HEK293T (cell line): ENCODE data around the gene GRID2.

Experiments
- CTCF ChIA-PET: fragments of 350-600 bp; formaldehyde crosslinking; extraction: SDS; loops from one replicate; lab custom pipeline; 2021; ENCODE audit warnings: antibody characterized with exemption, inconsistent platforms; lab: Yijun Ruan, JAX
- POLR2A ChIA-PET: fragments of 350-600 bp; formaldehyde crosslinking; extraction: SDS; loops from one replicate; lab custom pipeline; 2020; ENCODE audit warnings: antibody characterized with exemption, inconsistent platforms; lab: Yijun Ruan, JAX
- DNase-seq: peaks from one replicate; pipeline ENCODE4 v3.0.0; 2012; ENCODE audit warnings: mixed read lengths; ENCODE audit errors: extremely low spot score
- ARNT ChIP-seq: fragments of 450-650 bp; IDR thresholded peaks from 2 replicates; pipeline ENCODE4 v1.6.1; 2017; ENCODE audit warnings: mild to moderate bottlenecking
- BHLHE40 ChIP-seq: fragments of 450-650 bp; IDR thresholded peaks from 2 replicates; pipeline ENCODE4 v1.6.1; 2016; ENCODE audit warnings: mild to moderate bottlenecking, moderate library complexity, borderline replicate concordance
- CTBP1 ChIP-seq: fragments of 450-650 bp; IDR thresholded peaks from 2 replicates; pipeline ENCODE4 v1.6.1; 2016; ENCODE audit warnings: borderline replicate concordance
- ELF4 ChIP-seq: fragments of 450-650 bp; IDR thresholded peaks from 2 replicates; pipeline ENCODE4 v1.6.1; 2017; ENCODE audit warnings: antibody characterized with exemption
- FOXA1 ChIP-seq: fragments of 450-650 bp; IDR thresholded peaks from 2 replicates; pipeline ENCODE4 v1.6.1; 2016; ENCODE audit warnings: mild to moderate bottlenecking
- FOXK2 ChIP-seq: fragments of 450-650 bp; IDR thresholded peaks from 2 replicates; pipeline ENCODE4 v1.6.1; 2016; ENCODE audit warnings: mild to moderate bottlenecking
- FOXM1 ChIP-seq: fragments of 450-650 bp; IDR thresholded peaks from 2 replicates; pipeline ENCODE4 v1.6.1; 2017; ENCODE audit warnings: mild to moderate bottlenecking, borderline replicate concordance
- HDGF ChIP-seq: fragments of 450-650 bp; IDR thresholded peaks from 2 replicates; pipeline ENCODE4 v1.6.1; 2017; ENCODE audit warnings: antibody characterized with exemption, borderline replicate concordance
- L3MBTL2 ChIP-seq: fragments of 450-650 bp; conservative IDR thresholded peaks from 2 replicates; pipeline ENCODE4 v1.6.1; 2016; ENCODE audit warnings: mild to moderate bottlenecking
- LEF1 ChIP-seq: fragments of 450-650 bp; IDR thresholded peaks from 2 replicates; pipeline ENCODE4 v1.6.1; 2017; ENCODE audit warnings: mild to moderate bottlenecking, borderline replicate concordance
- NFRKB ChIP-seq: fragments of 450-650 bp; IDR thresholded peaks from 2 replicates; pipeline ENCODE4 v1.6.1; 2016; ENCODE audit warnings: mild to moderate bottlenecking, moderate library complexity
- SP1 ChIP-seq: fragments of 450-650 bp; IDR thresholded peaks from 2 replicates; pipeline ENCODE4 v1.6.1; 2017
- SUZ12 ChIP-seq: fragments of 450-650 bp; IDR thresholded peaks from 2 replicates; pipeline ENCODE4 v1.6.1; 2016; ENCODE audit warnings: mild to moderate bottlenecking
- TARDBP ChIP-seq: fragments of 450-650 bp; IDR thresholded peaks from 2 replicates; pipeline ENCODE4 v1.6.1; 2016
- ZNF384 ChIP-seq: fragments of 450-650 bp; IDR thresholded peaks from 2 replicates; pipeline ENCODE4 v1.6.1; 2016
- TF ChIP-seq, protein P1 (sequence below): fragments of 450-650 bp; IDR thresholded peaks from 2 replicates; pipeline ENCODE4 v1.6.1; 2016

The GRID2 gene

DNA sequence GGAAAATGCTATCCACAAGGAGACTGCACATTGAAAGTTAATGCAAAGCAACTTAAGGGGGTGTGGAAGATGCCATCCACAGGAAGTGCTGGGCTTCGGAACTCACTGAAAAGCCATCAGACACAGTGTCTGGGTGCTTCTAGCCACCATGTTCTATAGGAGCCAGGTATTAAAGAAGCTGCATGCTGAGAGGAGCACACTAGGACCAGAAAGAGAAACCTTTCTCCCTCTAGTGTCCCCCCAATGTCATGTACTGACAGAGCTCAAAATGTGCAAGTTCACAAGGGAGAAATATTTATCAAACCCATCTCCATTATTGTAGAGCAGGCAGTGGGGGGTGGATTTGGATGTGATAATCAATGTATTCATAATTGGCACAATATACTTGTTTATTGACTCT, 510.9 kb downstream of the GRID2 start:
- DNase-seq, result no peak
- POLR2A ChIA-PET, result no interaction called here
- CTCF ChIA-PET, result no interaction called here
- TF ChIP-seq SUZ12, result no peak
- no peak for TF ChIP-seq SP1
- no peak for TF ChIP-seq CTBP1
- TF ChIP-seq FOXK2, result no peak
- TF ChIP-seq ARNT, result no peak
- no peak for TF ChIP-seq ZNF384

DNA sequence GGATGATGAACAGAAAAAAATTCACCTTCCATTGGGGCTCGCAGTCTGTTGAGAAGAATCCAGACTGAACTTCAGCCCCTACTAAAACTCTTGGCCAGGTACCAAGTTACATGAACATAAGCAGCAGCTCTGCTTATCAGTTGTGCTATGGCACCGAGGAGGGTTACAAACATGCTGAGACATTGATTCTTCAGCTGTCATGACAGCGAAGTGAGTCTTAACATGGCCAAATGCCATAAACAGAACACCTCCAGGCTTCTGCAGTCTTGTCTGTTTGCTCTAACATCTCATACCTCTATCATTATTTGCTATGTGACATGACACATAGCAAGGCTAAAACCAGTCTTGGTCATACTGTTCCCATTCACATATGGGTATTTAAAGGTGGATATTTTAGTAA, 521.5 kb downstream of the GRID2 start:
- TF ChIP-seq NFRKB (no peak), BHLHE40 (no peak), LEF1 (no peak), ZNF384 (no peak), L3MBTL2 (no peak)
- ChIA-PET POLR2A (no interaction called here), CTCF (no interaction called here)
- DNase-seq, result no peak

DNA sequence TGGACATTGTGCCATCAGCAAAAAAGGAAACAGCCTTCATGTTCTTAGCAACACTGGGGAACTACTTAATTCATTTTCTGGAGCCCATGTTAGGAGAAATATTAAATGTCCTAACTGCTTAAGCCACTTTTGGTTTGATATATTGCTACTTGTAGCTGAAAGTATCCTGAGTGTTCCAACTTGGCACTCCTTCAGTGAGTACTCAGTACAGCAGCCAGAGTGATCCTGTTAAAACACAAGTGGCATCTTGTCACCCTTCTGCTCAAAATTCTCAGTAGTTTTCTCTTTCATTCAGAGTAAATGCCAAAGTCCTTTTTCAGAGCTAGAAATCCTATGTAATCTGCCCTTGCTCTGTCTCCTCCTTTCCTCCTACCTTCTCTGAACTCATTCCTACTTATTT, 522.0 kb downstream of the GRID2 start:
- ChIA-PET POLR2A (no interaction called here), CTCF (no interaction called here)
- TF ChIP-seq SUZ12, result no peak
- no peak for TF ChIP-seq ARNT
- no peak for TF ChIP-seq L3MBTL2
- TF ChIP-seq NFRKB, result no peak
- no peak for TF ChIP-seq HDGF
- TF ChIP-seq SP1, result no peak
- TF ChIP-seq FOXM1, result no peak
- no peak for TF ChIP-seq FOXA1
- no peak for TF ChIP-seq BHLHE40
- TF ChIP-seq ZNF384, result no peak
- TF ChIP-seq CTBP1, result no peak
- TF ChIP-seq, protein P1, sequence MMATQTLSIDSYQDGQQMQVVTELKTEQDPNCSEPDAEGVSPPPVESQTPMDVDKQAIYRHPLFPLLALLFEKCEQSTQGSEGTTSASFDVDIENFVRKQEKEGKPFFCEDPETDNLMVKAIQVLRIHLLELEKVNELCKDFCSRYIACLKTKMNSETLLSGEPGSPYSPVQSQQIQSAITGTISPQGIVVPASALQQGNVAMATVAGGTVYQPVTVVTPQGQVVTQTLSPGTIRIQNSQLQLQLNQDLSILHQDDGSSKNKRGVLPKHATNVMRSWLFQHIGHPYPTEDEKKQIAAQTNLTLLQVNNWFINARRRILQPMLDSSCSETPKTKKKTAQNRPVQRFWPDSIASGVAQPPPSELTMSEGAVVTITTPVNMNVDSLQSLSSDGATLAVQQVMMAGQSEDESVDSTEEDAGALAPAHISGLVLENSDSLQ, result no peak
- no peak for TF ChIP-seq LEF1
- TF ChIP-seq TARDBP, result no peak
- TF ChIP-seq FOXK2, result no peak
- no peak for DNase-seq

DNA sequence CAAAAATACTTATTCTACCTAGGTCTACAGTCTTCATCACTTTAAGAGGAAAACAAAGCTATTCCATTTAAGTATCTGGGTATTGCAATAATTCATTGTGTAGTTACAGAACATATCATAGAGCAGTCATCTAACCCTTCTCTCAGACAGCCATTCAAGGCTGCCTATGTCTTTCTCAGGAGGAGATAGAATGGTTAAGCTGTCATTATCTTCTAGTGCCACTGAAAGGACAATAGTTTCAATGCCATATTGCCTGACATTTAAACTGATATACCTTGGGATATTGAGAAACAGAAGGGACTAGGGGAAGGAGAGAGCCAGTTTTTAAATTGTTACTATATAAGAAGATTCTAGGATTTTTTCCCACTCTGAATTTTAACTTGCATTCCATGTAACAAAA, 527.0 kb downstream of the GRID2 start:
- ChIA-PET POLR2A (no interaction called here), CTCF (no interaction called here)
- no peak for DNase-seq
- no peak for TF ChIP-seq LEF1
- no peak for TF ChIP-seq SUZ12
- no peak for TF ChIP-seq NFRKB

DNA sequence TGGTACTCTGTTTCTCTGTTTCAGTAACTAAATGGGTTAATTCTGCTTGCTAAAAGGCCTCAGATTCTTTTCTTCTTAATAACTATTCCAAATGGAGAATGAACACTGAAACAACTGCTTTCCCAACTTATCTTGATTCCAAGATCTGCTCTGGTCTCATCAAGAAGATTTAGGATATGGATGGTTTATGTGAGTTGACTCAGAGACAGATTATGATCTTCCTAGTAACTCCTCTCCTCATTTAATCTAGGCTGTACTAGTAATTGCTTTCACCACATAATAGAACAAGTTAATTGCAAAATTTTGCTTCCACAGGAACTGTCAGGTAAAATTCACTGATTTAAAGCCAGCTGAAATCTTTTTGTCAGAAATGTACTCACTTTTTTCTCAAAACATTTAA, 537.1 kb downstream of the GRID2 start:
- POLR2A ChIA-PET, result no interaction called here
- TF ChIP-seq BHLHE40, result no peak
- no peak for TF ChIP-seq L3MBTL2
- TF ChIP-seq FOXM1, result no peak
- no peak for TF ChIP-seq HDGF
- TF ChIP-seq FOXA1, result no peak
- no peak for TF ChIP-seq CTBP1
- TF ChIP-seq NFRKB, result no peak
- no peak for TF ChIP-seq SUZ12
- no peak for TF ChIP-seq ARNT
- no peak for TF ChIP-seq ZNF384
- TF ChIP-seq, protein P1, result no peak
- TF ChIP-seq LEF1, result no peak
- no peak for TF ChIP-seq ELF4
- TF ChIP-seq TARDBP, result no peak
- no peak for TF ChIP-seq FOXK2
- TF ChIP-seq SP1, result no peak

DNA sequence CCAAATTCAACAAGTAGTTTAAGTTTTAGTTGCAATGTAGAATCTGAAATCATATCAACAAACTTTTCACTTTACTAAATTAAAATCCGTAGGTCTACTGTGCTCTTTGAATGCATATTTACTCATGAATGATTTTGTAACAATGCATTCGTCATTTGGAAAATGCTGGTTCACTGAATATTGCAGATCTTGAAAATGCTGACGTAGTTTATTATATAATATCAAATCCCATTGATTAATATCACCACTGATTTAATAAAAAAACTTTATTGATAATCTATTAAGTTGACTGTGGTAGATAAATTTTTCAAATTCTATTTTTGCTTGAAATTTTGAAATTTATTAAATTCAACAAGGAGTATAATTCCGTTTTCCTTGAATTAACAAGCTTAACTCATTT, 540.0 kb downstream of the GRID2 start:
- ChIA-PET CTCF (no interaction called here), POLR2A (no interaction called here)
- TF ChIP-seq ELF4 (no peak), TARDBP (no peak), FOXK2 (no peak), ZNF384 (no peak), CTBP1 (no peak), NFRKB (no peak), SP1 (no peak), BHLHE40 (no peak), FOXA1 (no peak), FOXM1 (no peak), ARNT (no peak), LEF1 (no peak), SUZ12 (no peak), L3MBTL2 (no peak)
- TF ChIP-seq, protein P1, result no peak
- no peak for DNase-seq

More for the DNA sequence above, 537.1 kb downstream of the GRID2 start:
- DNase-seq, result no peak
- CTCF ChIA-PET, result no interaction called here

DNA sequence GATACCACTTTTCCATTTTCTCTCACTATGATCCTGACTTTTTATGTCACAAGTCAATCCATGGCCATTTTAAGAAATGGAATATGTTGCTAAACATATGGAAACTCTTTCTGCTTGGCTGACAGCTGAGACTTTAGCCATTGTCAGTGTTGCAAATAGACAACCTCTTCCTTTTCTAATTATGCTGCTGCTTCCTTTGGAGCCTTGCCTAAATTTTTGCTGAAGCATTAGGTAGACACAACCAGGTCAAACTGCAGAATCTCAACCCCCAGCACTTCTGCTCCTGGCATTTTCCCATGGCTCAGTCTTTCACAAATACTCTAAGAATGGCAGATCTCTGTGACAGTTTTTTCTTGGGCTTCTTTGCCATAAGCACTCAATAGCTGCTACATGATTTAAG, 543.3 kb downstream of the GRID2 start:
- CTCF ChIA-PET, result no interaction called here
- DNase-seq, result no peak
- POLR2A ChIA-PET, result no interaction called here
- TF ChIP-seq FOXK2 (no peak), HDGF (no peak), FOXM1 (no peak), TARDBP (no peak), BHLHE40 (no peak), SP1 (no peak), LEF1 (no peak)
